Measurements from ENCODE around the gene CBX1.

CBX1 gene

DNA sequence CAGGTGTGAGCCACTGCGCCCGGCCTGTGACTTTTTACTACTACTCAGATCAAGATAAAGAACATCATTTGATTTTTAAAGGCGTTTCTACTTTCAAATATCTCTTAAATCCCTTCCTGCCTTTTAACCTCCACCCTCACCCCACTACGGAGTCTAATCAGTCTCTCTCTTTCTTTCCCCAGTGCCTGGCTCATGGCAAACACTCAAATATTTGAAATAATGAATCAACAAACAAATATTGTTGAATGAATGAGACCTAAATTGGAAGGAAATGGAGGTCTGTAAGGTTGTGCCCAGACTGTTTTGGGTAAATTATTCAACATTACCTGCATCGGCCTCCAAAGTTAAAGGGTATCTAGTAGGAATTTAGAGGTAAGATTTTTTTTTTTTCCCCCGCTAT is 78.4 kb downstream of the CBX1 start:
- no peak for DNase-seq (ENCODE audit: low spot score)
- TF ChIP-seq, protein P1, sequence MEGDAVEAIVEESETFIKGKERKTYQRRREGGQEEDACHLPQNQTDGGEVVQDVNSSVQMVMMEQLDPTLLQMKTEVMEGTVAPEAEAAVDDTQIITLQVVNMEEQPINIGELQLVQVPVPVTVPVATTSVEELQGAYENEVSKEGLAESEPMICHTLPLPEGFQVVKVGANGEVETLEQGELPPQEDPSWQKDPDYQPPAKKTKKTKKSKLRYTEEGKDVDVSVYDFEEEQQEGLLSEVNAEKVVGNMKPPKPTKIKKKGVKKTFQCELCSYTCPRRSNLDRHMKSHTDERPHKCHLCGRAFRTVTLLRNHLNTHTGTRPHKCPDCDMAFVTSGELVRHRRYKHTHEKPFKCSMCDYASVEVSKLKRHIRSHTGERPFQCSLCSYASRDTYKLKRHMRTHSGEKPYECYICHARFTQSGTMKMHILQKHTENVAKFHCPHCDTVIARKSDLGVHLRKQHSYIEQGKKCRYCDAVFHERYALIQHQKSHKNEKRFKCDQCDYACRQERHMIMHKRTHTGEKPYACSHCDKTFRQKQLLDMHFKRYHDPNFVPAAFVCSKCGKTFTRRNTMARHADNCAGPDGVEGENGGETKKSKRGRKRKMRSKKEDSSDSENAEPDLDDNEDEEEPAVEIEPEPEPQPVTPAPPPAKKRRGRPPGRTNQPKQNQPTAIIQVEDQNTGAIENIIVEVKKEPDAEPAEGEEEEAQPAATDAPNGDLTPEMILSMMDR (IDR thresholded peaks at IDR 0.05; ENCODE audit: extremely low read depth, missing control alignments) = no peak

DNA sequence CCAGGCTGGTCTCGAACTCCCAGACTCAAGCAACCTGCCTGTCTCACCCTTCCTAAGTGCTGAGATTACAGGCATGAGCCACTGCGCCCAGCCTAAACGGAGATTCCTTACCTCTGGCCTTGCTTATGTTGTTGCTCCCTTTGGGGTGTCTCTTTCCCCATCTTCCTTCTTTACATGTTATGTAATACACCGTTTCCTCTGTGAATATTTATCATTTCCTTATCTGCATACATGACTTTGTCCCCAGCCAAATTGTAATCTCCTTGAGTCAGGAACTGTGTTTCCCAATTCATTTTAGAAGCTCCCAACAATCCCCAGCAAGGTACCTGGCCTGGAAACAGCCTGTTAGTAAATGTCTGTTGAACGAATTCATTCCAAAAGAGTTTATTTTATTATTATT is 79.3 kb downstream of the CBX1 start:
- TF ChIP-seq, protein P1 (IDR thresholded peaks at IDR 0.05; ENCODE audit: extremely low read depth, missing control alignments) = no peak

More for the DNA sequence above, 79.3 kb downstream of the CBX1 start:
- DNase-seq (ENCODE audit: low spot score) = no peak
